IPS-15b (cell line): ENCODE results near the gene HORMAD2.
"Not testable (repeated sequence)": the region's sequence is repeated elsewhere in the genome, so short reads cannot be mapped to it uniquely, and the experiment has no call there.

Source experiments
- H3K27me3 ChIP-seq: one replicate; pipeline ENCODE4 v1.6.1; 2013; ENCODE audit warnings: low read length; ENCODE audit not compliant: control insufficient read depth, insufficient read depth
- H3K36me3 ChIP-seq: one replicate; pipeline ENCODE4 v1.6.1; 2013; ENCODE audit warnings: low read length; ENCODE audit not compliant: control insufficient read depth, insufficient read depth
- H3K4me1 ChIP-seq: one replicate; pipeline ENCODE4 v1.6.1; 2013; ENCODE audit warnings: mild to moderate bottlenecking, low read length; ENCODE audit not compliant: control insufficient read depth, insufficient read depth
- H3K4me3 ChIP-seq: one replicate; pipeline ENCODE4 v1.5.1; 2013; ENCODE audit warnings: low read depth, low read length
- H3K9ac ChIP-seq: one replicate; pipeline ENCODE4 v1.6.1; 2013; ENCODE audit warnings: low read depth, mild to moderate bottlenecking, low read length
- H3K9me3 ChIP-seq: one replicate; pipeline ENCODE4 v1.6.1; 2013; ENCODE audit warnings: mild to moderate bottlenecking, low read length; ENCODE audit not compliant: control insufficient read depth, insufficient read depth

The HORMAD2 gene

DNA sequence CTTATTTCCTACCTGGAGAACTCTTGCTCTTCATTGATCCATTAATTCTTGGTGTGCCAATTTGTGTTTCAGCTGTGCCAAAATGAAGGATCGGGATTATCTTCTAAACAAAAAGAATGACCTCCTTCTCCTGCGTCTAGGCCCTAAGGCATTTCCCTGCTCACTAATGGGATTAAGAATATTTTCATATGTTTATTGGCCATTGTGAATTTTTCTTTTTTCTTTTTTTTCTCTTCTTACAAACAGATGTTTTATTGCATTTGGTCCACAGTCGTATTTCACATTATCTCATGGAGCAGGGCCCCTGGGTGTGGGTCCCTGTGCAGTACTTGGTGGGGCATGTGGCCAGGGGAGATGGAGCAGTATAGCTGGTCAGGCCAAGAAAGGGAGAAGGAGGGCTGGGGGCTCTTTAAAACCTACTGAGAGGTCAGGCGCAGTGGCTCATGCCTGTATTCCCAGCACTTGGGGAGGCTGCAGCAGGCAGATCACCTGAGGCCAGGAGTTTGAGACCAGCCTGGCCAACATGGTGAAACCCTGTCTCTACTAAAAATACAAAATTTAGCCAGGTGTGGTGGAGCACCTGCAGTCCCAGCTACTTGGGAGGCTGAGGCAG, 35.3 kb upstream of the HORMAD2 start:
- Histone ChIP-seq H3K27me3 (no peaks in the 10 kb centered on the region), H3K9ac (no peak overlapping the region), H3K36me3 (peaks cover 6% of the 10 kb centered on the region), H3K9me3 (no peaks in the 10 kb centered on the region), H3K4me1 (no peaks in the 10 kb centered on the region), H3K4me3 (no peak overlapping the region)

DNA sequence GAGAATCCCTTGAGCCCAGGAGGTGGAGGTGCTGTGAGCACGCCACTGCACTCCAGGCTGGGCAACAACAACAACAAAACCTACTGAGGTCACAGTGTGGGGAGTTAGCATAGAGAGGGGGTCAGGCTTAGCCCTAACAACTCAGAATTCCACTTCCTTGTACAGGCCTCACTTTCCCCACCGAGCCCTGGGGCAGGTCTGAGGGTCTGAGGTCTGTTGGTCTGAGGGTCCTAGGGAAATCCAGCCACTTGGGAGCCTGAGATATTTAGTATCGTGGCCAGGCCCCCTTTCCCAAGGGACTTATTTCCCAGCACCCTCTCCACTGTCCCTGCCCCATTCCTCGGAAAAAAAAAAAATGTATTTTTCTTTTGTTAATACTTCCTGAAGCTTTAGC, 34.8 kb upstream of the HORMAD2 start:
- Histone ChIP-seq H3K4me3 (no peak overlapping the region), H3K36me3 (peaks cover 6% of the 10 kb centered on the region), H3K27me3 (no peaks in the 10 kb centered on the region)

DNA sequence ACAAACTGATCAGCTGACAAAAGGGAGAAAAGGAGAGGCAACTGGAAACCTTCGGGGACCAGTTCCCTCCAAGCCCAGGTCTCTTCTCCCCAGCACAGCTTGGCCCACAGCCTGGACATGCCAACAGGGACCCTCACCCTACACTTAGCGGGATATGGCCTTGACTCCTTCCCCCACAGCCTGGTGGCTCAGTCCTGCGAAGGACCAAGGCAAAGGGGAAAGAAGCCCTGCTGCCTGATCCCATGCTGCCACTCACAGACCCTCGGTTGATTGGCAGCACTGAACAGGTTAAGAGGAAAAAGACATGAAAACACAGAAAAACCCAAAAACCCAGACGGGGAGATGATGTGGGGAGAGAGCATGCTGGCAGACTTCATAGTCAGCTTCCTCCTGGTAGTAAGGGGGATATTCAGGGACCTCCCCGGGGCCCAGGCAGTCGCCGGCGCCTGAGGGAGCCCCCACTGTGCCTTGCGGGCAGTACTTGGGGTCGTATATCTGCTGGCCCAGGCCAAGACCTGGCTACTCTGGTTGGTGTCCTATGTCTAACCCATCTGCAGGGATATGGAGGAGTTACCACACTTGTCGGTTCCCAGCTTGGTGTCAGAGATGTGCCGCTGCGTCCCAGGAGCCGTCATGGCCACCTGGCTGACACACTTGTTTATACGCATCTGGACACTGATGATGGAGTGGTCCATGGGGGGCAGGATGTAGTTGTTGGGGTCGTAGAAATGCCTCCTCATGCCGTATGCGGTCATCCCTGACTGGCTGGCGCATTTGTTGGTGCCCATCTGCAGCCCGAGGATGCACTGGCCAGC, 34.2 kb upstream of the HORMAD2 start:
- Histone ChIP-seq H3K36me3 (peaks cover 6% of the 10 kb centered on the region), H3K9ac (no peak overlapping the region), H3K27me3 (no peaks in the 10 kb centered on the region), H3K4me3 (no peak overlapping the region), H3K9me3 (no peaks in the 10 kb centered on the region), H3K4me1 (no peaks in the 10 kb centered on the region)

More for the DNA sequence above, 34.8 kb upstream of the HORMAD2 start:
- Histone ChIP-seq H3K9ac (no peak overlapping the region), H3K4me1 (no peaks in the 10 kb centered on the region), H3K9me3 (no peaks in the 10 kb centered on the region)

DNA sequence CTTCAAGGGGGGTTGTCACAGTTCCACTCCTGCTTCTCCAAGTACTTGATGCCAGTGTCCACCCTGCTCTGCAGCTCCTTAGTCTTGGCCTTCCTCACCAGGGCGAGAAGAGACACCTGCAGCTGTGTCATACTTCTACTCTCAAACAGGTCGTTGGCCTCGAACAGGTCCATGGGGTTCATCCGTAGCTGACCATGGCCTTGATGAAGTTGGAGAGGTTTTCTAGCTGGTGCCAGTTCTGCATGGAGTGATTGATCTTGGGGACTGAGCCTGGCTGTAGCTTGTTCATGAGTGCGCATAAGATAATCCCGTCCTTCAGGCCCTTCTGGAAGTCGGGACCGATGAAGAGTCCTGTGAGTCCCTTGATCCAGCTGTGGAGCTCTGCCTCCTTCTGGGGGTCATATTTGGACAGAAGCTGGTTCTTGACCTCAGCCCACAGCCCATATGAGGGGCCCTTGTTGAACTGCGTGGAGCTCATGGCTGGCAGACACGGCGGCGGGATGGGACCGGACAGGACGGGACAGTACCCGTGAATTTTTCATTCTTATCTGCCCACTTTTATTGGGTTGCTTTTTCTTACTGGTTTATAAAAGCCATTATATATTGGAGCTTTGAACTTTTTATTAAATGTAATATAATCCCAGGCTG, 33.4 kb upstream of the HORMAD2 start:
- Histone ChIP-seq H3K9me3 (no peaks in the 10 kb centered on the region), H3K4me3 (no peak overlapping the region), H3K27me3 (no peaks in the 10 kb centered on the region)

GRCh38 chr22:30047364-30047738, 32.9 kb upstream of the HORMAD2 start:
- Histone ChIP-seq H3K4me3 (no peak overlapping the region), H3K4me1 (no peaks in the 10 kb centered on the region), H3K9me3 (no peaks in the 10 kb centered on the region), H3K27me3 (no peaks in the 10 kb centered on the region), H3K9ac (no peak overlapping the region), H3K36me3 (no peaks in the 10 kb centered on the region)

More for the DNA sequence above, 33.4 kb upstream of the HORMAD2 start:
- peaks cover 1% of the 10 kb centered on the region for H3K36me3 ChIP-seq
- no peaks in the 10 kb centered on the region for H3K4me1 ChIP-seq
- H3K9ac ChIP-seq = no peak overlapping the region

DNA sequence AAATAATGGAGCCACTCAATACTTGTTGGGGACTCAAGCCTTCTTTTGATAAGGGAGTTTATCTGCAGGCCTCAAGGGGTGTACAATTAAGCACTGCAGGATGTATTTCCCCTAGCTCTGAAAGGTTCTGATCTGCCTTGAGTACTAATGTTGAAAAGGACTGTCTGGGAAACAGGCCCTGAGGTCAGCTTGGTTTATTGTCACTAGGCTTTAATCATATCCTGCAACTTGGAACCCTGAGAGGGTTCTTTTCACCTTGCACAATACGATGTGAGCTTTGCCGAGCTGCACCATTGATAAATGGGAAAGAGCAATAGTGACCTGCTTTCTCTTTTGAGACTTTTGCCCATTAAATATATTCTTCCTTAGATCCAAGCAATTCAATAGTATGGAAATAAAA, 31.6 kb upstream of the HORMAD2 start:
- Histone ChIP-seq H3K9me3 (no peaks in the 10 kb centered on the region), H3K27me3 (no peaks in the 10 kb centered on the region), H3K9ac (no peak overlapping the region), H3K4me3 (no peak overlapping the region), H3K36me3 (no peaks in the 10 kb centered on the region), H3K4me1 (no peaks in the 10 kb centered on the region)

DNA sequence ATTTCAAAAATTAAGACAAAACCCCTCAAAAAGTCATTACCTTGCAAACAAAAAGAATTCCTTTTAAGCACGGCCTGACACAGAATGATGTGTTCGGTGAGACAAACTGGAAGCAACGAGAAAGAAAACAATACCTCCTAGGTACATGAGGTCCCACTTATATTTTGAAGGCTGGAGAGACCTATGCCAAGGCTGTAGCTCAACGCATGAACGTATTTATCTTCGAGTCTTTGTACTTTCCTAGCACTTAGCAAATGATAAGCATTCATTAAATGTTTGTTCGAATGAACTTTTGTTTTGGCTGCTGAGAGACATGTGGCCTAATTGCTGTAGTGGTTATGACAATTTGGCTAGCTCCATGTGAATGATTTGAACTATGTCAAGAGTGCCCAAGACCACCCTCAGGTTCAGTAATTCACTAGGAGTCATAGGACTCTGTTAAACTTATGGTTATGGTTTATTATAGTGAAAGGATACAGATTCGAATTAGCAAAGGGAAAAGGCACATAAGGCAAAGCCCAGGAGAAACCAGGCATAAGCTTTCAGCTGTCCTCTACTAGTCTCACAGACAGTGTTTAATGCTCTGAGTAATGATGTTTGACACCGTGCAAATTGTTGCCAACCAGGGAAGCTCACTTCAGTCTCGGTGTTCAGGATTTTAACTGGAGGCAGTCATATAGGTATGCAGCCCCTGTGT, 26.0 kb upstream of the HORMAD2 start:
- Histone ChIP-seq H3K9ac (no peak overlapping the region), H3K4me1 (no peaks in the 10 kb centered on the region), H3K9me3 (no peaks in the 10 kb centered on the region), H3K27me3 (no peaks in the 10 kb centered on the region), H3K4me3 (no peak overlapping the region), H3K36me3 (no peaks in the 10 kb centered on the region)

GRCh38 chr22:30054764-30055069, 25.5 kb upstream of the HORMAD2 start:
- no peak overlapping the region for H3K4me3 ChIP-seq
- no peaks in the 10 kb centered on the region for H3K36me3 ChIP-seq
- H3K4me1 ChIP-seq = no peaks in the 10 kb centered on the region
- no peaks in the 10 kb centered on the region for H3K27me3 ChIP-seq
- no peaks in the 10 kb centered on the region for H3K9me3 ChIP-seq
- no peak overlapping the region for H3K9ac ChIP-seq

- no peak overlapping the region for H3K4me3 ChIP-seq
These were observed 24.2 kb upstream of the HORMAD2 start for GRCh38 chr22:30056015-30056414.

GRCh38 chr22:30057375-30057774, 22.9 kb upstream of the HORMAD2 start:
- H3K27me3 ChIP-seq = no peaks in the 10 kb centered on the region
- no peak overlapping the region for H3K4me3 ChIP-seq
- no peaks in the 10 kb centered on the region for H3K9me3 ChIP-seq

More at GRCh38 chr22:30056015-30056414, 24.2 kb upstream of the HORMAD2 start:
- H3K9me3 ChIP-seq = no peaks in the 10 kb centered on the region
- no peaks in the 10 kb centered on the region for H3K4me1 ChIP-seq
- H3K27me3 ChIP-seq = no peaks in the 10 kb centered on the region
- no peak overlapping the region for H3K9ac ChIP-seq
- no peaks in the 10 kb centered on the region for H3K36me3 ChIP-seq

DNA sequence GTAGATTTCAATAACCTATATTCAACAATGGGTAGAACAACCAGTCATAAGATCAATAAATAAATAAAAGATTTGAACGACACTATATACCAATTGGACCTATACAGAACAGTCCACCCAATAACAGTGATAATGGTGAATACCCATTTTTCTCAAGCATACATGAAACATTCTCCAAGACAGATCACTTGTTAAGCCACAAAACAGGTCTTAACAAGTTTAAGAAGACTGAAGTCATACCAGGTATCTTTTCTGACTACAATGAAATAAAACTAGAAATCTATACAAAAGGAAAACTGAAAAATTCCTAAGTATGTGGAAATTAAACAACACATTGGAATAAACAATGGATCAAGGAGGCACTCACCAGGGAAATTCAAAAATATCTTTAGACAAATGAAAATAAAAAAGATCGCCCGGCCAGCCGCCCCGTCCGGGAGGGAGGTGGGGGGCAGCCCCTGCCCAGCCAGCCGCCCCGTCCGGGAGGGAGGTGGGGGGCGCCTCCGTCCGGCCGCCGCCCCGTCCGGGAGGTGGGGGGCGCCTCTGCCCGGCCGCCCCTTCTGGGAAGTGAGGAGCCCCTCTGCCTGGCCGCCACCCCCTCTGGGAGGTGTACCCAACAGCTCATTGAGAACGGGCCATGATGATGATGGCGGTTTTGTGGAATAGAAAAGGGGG, 20.8 kb upstream of the HORMAD2 start:
- not testable (repeated sequence) for H3K36me3 ChIP-seq, H3K9ac ChIP-seq, H3K9me3 ChIP-seq, H3K27me3 ChIP-seq, H3K4me3 ChIP-seq, H3K4me1 ChIP-seq

More at GRCh38 chr22:30057375-30057774, 22.9 kb upstream of the HORMAD2 start:
- Histone ChIP-seq H3K9ac (no peak overlapping the region), H3K4me1 (no peaks in the 10 kb centered on the region), H3K36me3 (no peaks in the 10 kb centered on the region)
